ENCODE data around the gene RBM24. TPM values are rescaled to one million over a fixed set of nuclear protein-coding genes. Genes with fewer than 3 reads are reported as not detected.
"Not testable (repeated sequence)": the region's sequence is repeated elsewhere in the genome, so short reads cannot be mapped to it uniquely, and the experiment has no call there.

The RBM24 gene
- total and polyA plus RNA-seq, 9 donors = 1.1 to 6.5 (median 2.0) TPM

DNA sequence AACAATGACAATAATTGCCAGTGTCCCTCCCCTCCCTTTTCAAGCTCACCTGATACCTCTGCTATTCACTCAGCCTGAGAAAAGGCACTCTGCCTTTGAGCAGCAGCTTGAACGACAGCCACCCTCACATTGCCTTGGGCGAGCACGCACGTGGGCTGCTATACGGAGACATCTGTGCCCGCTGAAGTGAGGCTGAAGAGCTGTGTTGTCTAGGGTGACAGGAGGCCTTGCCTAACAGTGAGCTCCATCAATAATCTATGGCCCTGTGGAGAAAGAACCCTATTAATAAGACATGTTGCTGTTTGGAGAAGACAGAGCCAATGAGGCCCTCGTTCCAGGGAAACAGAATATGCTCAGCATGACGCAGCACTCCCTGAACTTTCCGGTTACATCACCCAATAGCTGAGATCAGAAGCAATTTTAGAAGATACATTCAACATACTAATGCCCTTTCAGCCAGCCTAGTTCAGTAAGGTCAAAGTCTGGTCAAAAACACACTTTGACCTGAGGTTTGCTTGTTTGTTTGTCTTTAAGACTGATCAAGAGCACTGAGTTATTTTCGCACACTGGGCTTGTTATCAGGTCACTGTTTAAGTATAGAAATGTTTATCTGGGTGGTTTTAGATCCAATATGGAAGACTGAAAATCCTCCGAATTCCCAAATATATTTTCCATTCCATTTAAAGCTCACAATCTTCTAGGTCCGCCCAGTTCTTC, 30.6 kb downstream of the RBM24 start:
- intact Hi-C loops (cut with DNase I) = no loop called here
- TF ChIP-seq, protein P1, sequence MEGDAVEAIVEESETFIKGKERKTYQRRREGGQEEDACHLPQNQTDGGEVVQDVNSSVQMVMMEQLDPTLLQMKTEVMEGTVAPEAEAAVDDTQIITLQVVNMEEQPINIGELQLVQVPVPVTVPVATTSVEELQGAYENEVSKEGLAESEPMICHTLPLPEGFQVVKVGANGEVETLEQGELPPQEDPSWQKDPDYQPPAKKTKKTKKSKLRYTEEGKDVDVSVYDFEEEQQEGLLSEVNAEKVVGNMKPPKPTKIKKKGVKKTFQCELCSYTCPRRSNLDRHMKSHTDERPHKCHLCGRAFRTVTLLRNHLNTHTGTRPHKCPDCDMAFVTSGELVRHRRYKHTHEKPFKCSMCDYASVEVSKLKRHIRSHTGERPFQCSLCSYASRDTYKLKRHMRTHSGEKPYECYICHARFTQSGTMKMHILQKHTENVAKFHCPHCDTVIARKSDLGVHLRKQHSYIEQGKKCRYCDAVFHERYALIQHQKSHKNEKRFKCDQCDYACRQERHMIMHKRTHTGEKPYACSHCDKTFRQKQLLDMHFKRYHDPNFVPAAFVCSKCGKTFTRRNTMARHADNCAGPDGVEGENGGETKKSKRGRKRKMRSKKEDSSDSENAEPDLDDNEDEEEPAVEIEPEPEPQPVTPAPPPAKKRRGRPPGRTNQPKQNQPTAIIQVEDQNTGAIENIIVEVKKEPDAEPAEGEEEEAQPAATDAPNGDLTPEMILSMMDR (IDR thresholded peaks at IDR 0.05) = no peak
- TF ChIP-seq EP300 (IDR thresholded peaks at IDR 0.05) (no peak), POLR2A (IDR thresholded peaks at IDR 0.05) (no peak)
- Histone ChIP-seq H3K4me3 (no peak overlapping the region), H3K27me3 (no peaks in the 10 kb centered on the region), H3K27ac (no peak overlapping the region), H3K9me3 (no peaks in the 10 kb centered on the region), H3K36me3 (no peaks in the 10 kb centered on the region), H3K4me1 (ENCODE audit: insufficient read depth) (no peaks in the 10 kb centered on the region)
- 73 to 76% (median 76%) methylated on average over 12 of the region's 12 CpGs for WGBS, 3 donors
- DNase-seq = no peak

DNA sequence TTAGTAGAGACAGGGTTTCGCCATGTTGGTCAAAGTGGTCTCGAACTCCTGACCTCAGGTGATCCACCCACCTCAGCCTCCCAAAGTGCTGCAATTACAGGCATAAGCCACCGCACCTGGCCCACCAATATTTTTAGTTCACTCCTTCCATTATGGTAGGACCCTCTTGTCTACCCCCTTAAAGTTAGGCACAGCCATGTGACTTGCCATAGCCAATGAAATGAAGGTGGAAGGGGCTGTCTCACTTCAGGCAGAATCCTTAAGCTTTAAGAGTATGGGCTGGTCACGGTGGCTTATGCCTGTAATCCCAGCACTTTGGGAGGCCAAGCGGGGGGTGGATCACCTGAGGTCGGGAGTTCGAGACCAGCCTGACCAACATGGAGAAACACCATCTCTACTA, 32.1 kb downstream of the RBM24 start:
- H3K4me3 ChIP-seq; intact Hi-C loops (cut with DNase I); H3K27ac ChIP-seq; H3K36me3 ChIP-seq; DNase-seq; H3K4me1 ChIP-seq (ENCODE audit: insufficient read depth); H3K27me3 ChIP-seq; H3K9me3 ChIP-seq: not testable (repeated sequence)
- WGBS, 3 donors = 95 to 99% (median 97%) methylated on average over 7 of the region's 7 CpGs

DNA sequence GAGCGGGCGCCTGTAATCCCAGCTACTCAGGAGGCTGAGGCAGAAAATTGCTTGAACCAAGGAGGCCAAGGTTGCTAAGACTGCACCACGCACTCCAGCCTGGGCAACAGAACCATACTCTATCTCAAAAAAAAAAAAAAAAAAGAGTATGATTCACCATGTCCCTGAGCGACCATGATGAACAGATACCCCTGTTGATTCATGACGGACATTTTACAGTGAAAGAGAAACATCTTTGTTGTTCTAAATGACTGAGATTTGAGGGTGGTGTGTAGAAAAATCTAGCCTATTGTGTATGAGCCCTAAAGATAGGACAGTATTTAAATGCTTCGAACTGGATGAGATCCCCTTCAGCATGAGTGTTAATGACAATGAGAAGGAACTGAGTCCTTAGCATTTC, 32.8 kb downstream of the RBM24 start:
- no peaks in the 10 kb centered on the region for H3K36me3 ChIP-seq
- no peak overlapping the region for H3K27ac ChIP-seq
- DNase-seq = no peak
- H3K9me3 ChIP-seq = no peaks in the 10 kb centered on the region
- intact Hi-C loops (cut with DNase I) = no loop called here
- H3K4me1 ChIP-seq (ENCODE audit: insufficient read depth) = no peaks in the 10 kb centered on the region
- no peaks in the 10 kb centered on the region for H3K27me3 ChIP-seq
- no peak for TF ChIP-seq EP300 (IDR thresholded peaks at IDR 0.05)
- H3K4me3 ChIP-seq = no peak overlapping the region
- WGBS, 3 donors = 91 to 97% (median 95%) methylated on average over 6 of the region's 6 CpGs

DNA sequence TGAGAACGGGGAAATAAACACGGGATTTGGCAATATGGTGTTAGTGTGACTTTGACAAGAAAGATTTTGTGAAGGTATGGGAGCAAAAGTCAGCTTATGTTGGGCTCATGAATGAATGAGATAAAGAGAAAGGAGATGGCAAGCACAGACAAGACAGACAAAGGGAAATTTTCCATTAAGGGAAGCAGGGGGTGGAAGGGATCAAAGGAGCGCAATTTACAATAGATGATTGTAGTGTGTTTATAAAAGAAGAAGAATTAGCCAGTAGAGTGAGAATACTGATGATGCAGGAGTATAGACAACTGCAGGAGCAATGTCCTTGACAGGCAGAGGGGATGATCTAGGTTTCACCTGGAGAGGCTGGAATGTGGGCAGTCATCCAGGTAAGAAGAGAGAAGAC, 34.1 kb downstream of the RBM24 start:
- Histone ChIP-seq H3K36me3 (no peaks in the 10 kb centered on the region), H3K4me1 (ENCODE audit: insufficient read depth) (no peaks in the 10 kb centered on the region), H3K27me3 (no peaks in the 10 kb centered on the region), H3K9me3 (no peaks in the 10 kb centered on the region), H3K4me3 (no peak overlapping the region), H3K27ac (no peak overlapping the region)
- 96 to 97% (median 96%) methylated on average over 3 of the region's 3 CpGs for WGBS, 3 donors
- intact Hi-C loops (cut with DNase I) = no loop called here
- DNase-seq = no peak
- TF ChIP-seq EP300 (IDR thresholded peaks at IDR 0.05) (no peak), POLR2A (IDR thresholded peaks at IDR 0.05) (no peak)
- TF ChIP-seq, protein P1 (IDR thresholded peaks at IDR 0.05) = no peak

DNA sequence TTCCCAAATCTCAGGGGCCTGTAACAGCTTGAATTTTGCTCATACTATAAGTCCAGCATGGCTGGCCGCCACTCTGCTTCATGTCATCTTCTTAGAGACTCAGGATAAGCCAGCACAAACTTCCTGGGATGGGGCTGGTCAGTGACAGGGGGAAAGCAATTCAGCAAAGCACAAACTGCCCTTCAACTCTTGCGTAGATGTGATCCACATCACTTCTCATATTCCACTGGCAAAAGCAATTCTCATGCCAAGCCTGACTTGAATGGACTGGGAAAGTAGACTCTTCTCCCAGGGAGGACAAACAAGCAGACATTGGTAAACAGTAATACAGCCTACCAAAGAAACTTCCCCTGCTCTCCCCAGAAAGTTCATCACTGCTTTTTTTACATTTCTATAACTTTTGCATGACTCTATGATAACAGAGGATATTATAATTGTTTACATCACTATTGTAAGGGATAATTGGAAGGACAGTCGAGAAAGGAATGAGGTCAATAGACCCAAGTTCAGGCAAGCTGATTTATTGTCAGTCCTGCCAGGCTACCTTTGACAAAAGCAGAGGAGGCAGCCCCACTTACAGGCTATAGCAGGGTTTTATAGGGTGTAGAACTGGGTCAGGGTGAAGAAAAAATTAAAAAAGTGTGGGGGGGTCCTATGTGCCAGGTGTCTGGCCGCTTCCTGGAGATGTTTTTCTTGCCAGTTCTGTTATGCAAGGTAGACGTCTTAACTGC, 37.4 kb downstream of the RBM24 start:
- Histone ChIP-seq H3K4me1 (ENCODE audit: insufficient read depth) (no peaks in the 10 kb centered on the region), H3K4me3 (no peak overlapping the region), H3K36me3 (no peaks in the 10 kb centered on the region), H3K27ac (no peak overlapping the region), H3K27me3 (no peaks in the 10 kb centered on the region), H3K9me3 (no peaks in the 10 kb centered on the region)
- WGBS, 3 donors = 68 to 80% (median 76%) methylated on average over 5 of the region's 5 CpGs
- no peak for DNase-seq
- intact Hi-C loops (cut with DNase I) = no loop called here
- TF ChIP-seq POLR2A (IDR thresholded peaks at IDR 0.05) = no peak
- no peak for TF ChIP-seq EP300 (IDR thresholded peaks at IDR 0.05)
- TF ChIP-seq, protein P1 (IDR thresholded peaks at IDR 0.05) = no peak

DNA sequence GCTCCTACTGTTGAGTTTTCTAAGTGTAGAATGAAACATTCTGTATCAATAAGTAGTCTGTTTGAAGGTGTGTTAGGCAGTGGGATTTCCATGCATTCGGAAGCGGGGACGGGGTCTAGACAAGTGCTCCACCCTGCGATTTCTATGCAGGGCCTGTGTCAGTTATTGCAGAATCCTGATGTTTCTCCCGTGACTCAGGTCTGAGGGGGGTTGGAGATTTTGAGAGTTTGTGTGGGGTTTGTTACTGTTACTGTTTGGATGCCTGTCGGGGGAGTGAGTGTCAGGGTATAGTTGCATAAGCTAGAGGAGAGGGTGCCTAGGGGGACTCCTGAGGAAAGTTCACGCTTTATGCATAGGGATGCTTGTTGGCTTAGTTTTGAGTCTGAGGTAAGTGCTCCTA, 39.1 kb downstream of the RBM24 start:
- DNase-seq; H3K9me3 ChIP-seq; H3K36me3 ChIP-seq; H3K27me3 ChIP-seq; H3K27ac ChIP-seq; H3K4me1 ChIP-seq (ENCODE audit: insufficient read depth); intact Hi-C loops (cut with DNase I); H3K4me3 ChIP-seq: not testable (repeated sequence)
- 92 to 94% (median 93%) methylated on average over 7 of the region's 7 CpGs for WGBS, 3 donors

All from ovary (tissue), 9 donors.